ENCODE results near the gene DOCK9.
"Not testable (repeated sequence)": the region's sequence is repeated elsewhere in the genome, so short reads cannot be mapped to it uniquely, and the experiment has no call there.

The DOCK9 gene

GRCh38 chr13:98772794-98773452 is 204.9 kb downstream of the DOCK9 start:
- DNase-seq (ENCODE audit: low spot score): no peak

DNA sequence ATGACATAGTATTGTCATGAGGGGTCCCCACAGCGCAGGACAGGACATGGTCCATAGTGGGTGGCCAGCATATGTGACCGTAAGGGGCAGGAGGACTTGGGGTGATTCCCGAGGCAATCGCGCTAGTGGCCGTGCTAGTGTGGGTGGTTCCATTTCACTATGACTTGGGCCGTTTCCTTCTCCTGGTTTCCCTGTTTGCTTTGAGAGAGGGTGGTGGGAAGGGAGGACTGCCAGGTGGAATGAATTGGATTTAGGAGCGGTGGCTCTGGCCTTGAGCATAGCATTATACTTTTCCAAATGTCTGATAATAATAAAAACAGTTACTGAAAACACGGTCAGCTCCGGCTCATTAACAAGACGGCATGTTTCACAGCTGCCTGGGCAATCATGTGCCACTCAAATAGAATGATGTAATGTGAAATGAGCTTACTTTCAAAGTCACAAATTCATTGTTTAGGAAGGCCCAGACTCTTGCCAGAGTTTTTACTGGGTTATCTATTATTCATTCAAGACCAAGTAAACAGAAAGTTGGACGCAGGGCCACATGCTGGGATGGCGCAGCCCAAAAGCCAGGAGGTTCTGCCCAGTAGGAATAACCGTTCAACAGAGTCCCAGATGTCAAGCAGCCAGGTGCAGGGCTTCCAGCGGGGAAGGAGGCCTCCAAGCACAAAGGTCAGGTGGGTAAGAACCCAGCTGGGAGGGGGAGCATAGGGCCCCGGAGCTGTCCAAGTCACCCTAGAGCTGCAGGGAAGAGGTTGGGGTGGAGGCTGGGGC is 205.8 kb downstream of the DOCK9 start:
- DNase-seq (ENCODE audit: low spot score): no peak

DNA sequence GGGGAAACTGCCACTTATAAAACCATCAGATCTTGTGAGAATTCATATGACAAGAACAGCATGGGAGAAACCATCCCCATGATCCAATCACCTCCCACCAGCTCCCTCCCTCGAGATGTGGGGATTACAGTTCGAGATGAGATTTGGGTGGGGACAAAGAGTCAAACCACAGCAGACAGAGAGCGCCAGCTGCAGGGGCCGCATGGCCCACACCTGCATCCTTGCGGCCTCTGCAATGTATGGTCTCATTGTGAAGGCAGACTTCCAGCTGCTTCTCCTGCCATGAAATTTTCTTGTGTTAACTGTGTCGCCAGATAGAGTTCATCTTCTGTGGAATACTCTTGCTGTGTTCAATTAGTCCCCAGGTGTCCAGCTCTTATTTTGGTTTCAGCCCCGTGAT is 208.1 kb downstream of the DOCK9 start:
- no peak for DNase-seq (ENCODE audit: low spot score)

GRCh38 chr13:98768522-98768921 is 209.3 kb downstream of the DOCK9 start:
- no peak for DNase-seq (ENCODE audit: low spot score)

DNA sequence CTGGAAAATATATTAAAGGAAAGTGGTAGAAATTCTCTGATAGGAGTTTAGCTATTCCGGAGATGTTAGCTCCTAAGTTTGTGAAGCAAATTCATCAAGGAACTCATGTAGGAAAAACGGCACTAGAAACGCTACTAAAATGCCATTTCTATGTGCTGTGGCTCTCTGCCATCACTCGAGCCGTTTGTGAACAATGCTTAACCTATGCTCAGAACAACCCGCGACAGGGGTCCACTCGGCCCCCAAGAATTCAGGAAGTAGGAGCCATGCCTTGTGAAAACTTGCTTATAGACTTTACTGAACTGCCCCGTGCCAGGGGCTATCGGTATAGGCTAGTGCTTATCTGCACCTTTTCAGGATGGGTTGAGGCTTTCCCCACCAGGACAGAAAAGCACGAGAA is 211.2 kb downstream of the DOCK9 start:
- DNase-seq (ENCODE audit: low spot score): no peak

GRCh38 chr13:98765996-98766519 is 211.8 kb downstream of the DOCK9 start:
- DNase-seq (ENCODE audit: low spot score): no peak

DNA sequence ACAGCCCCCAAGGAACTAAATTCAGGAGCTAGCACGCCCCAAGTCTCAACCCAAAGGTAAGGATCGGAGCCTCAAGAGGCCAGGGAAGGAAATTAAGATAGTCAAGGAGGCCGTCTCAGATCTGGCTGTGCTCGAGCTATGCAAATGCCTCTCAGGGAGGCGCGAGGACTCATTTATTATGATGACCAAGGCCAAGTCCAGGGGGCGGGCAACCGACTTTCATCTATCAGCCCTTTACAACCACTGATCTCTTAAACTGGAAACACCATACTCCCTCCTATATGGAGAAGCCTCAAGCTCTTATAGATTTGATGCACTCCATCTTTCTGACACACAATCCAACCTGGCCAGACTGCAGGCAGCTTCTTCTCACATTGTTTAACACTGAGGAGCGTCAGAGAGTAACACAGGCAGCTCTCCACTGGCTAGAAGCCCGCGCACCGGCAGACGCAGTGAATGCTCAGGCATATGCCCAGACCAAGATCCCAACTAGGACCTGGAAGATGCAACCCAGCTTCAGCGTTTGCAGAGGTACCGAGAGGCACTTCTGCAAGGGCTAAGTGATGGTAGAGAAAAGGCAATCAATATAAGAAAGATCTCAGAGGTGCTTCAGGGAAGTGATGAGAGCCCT is 215.8 kb downstream of the DOCK9 start:
- DNase-seq (ENCODE audit: low spot score): no peak

DNA sequence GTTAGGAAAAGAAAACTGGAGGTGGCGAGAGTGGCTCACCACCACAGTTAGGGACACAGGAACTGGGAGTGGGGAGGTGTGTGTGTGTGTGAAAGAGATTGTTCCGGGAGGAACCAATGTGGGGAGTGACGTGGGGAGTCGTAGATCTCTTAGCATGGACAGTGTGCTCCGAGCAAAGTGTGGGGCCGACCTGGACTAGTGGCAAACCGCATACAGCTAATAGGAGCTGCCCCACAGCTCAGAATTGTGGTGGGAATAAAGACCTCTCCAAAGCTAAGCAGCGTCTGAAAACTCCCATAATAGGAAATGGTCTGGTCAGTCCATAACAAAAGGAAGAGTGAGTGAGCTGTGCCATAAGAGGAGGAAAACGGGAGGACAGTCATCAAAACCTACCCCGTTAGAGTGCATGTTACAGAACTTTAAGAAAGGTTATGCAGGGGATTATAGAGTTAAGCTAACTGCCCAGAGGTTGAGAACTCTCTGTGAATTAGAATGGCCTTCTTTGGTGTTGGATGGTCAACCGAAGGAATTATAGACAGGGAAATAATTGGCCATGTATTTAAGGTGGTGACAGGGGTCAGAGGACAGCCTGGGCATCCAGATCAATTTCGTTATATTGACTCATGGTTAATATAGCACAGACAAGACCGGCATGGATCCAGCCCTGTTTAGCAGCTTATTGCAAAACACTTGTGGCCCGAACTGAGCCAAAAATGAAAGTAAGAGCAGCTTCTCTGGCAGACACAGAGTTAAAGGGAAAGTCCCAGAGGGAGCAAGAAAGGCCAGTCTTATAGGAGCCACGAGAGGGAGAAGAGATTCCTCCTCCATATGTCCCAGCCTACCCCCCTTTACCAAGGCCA is 216.5 kb downstream of the DOCK9 start:
- DNase-seq (ENCODE audit: low spot score): no peak

DNA sequence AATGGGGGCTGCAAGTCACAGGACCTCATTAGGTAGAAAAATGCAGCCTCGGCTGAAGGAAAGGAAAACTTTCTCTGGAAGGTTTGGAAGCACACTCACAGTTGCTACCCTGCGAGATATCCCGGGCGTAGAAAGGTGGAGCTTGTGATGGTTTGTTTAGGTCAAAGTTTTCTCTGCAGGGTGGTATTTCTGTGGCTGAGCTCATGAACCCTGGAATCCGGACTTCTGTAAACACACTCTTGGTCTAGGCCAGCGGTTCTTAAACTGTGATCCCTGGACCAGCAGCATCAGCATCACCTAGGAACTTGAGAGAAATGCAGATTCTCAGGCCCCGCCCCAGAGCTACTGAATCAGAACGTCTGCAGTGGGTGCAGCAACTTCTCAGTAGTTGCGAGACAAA is 222.1 kb downstream of the DOCK9 start:
- no peak for DNase-seq (ENCODE audit: low spot score)

GRCh38 chr13:98755116-98755515 is 222.7 kb downstream of the DOCK9 start:
- no peak for DNase-seq (ENCODE audit: low spot score)

- not testable (repeated sequence) for DNase-seq (ENCODE audit: low spot score)
Measured at GRCh38 chr13:98754468-98754867, 223.4 kb downstream of the DOCK9 start.

DNA sequence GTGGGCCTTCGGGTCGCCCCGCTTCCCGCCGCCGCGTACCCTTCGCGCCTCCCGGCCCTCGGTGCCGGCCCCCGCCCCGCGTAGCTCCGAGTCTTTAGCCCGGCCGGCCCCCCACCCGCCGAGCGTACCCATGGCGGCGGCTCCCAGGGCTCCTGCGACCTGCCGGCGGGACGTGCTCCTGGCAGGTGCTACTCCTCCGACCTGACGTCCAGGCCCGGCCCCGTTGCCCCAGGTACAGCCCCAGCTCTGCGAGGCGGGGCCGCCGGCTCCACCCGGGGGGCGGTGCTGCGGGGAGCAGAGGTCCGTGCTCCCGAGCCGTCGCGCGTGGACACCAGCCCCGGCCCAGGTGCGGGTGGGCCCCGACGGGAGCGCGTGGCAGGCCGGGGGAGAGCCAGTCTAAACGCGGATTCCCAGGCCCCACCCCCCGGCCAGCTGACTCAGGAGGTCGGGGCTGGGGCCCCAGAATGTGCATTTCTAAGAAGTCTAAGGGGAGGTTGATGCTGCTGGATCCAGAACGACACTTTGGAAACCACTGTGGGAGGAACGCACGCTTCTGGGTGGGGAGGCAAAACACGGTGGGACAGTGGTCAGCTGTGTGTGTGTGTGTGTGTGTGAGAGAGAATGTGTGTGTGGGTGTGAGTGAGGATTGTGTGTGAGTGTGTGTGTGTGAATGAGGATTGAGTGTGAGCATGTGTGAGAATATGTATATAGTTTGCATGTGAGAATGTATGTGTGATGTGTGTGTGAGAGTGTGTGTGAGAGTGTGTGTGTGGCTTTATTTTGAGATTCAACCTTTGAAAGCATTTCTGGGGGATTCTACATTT is 225.2 kb downstream of the DOCK9 start, which contains the start of gene SLC15A1:
Gene SLC15A1 (minus strand): TSS at position 206 of the 824 bp plus-strand sequence. CDS start 74 bp downstream, at position 132.
- no peak for DNase-seq (ENCODE audit: low spot score)

DNA sequence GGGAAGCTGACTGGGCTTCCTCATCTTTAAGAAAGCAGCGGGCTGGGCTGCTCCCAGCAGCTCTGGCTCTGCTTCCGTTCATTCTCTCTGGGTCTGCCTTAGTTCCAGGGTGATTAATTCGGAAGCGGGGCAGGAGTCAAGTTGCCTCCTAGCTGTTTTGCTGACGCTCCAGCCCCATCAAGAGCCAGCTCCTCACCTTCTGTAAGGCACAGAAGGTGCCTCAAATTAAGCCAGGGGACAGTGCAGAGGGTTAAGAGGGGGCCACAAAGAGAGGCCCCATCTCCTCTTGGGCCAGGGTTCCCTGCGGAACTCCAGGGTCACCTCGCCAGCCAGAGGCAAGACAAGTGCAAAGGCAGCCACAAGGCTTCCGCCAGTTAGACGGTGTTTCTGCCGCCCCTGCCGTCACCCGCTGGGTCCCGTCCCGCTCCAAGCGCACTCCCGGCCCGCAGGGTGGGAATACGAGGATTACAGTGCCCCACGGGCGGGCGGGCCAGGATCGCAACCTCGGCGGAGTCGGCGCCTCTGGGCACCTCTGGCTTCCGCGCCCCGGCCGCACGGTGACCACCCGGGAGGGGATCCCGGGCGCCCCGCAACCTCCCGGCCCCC is 225.9 kb downstream of the DOCK9 start:
- no peak for DNase-seq (ENCODE audit: low spot score)

DNA sequence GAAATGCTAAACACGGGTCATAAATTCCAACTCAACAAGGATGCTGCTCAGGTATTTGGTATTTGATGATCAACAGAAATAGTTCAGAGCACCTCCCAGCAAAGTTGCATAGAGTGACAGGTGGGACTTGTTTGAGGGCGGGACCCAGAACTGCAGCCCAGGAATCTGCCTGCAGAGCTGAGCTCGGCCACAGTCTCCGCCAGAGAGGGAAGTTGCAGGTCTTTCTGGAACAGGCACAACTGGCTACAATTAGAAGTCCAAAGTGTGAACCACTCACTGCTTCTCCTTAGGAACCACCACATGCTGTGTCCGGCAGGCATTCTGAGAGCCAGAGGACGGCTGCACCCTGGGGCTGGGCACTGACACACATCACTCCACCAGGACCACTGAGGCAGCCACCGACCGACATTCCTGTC is 226.5 kb downstream of the DOCK9 start:
- no peak for DNase-seq (ENCODE audit: low spot score)

DNA sequence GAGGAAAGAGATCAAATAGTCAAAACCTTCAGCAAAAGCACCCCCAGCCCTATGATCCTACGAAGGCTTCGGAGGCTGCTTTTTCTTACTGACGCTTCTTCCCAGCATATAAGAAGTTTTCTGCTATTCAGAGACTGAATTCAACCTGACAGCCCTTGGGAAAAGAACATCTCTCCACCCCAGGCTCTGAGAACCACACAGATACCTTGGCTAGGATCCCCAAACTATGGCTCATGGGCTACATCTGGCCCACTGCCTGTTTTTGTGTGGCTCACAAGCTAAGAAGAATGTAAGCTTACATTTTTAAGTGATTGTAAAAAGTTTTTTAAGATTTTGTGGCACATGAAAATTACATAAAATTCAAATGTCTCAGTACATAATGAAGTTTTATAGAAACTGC is 228.4 kb downstream of the DOCK9 start:
- DNase-seq (ENCODE audit: low spot score): no peak

DNA sequence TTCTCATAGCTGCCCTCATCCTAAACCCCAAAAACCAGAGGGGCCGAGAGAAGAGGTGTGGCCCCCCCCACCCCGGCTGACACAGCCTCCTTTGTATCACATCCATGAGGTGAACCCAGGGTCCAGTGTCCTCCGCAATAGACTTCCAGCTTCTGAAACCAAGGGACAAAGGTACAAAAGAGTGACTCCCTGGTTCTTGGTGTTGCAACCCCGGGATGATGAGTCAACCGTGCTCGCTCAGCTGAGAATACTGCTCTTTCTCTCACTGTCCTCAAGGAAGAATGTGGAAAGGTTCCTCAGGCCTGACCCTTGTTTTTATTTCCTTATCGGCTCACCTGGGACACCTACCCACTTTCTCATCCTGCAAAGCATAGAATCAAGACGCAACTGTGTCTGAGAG is 230.9 kb downstream of the DOCK9 start:
- no peak for DNase-seq (ENCODE audit: low spot score)

Measured in globus pallidus (tissue), 1 donor.